GM11168 (cell line): Measurements from ENCODE around the gene TMEM237.

Experiments used
- in situ Hi-C: fragments of 300-500 bp; cut with MboI; formaldehyde crosslinking; loops from one replicate; pipeline ENCODE4 v1.12.0; 2022; ENCODE audit warnings: low sequenced_read_pairs; ENCODE audit not compliant: unreplicated experiment

The TMEM237 gene

GRCh38 chr2:201572846-201573508 is 70.3 kb downstream of the TMEM237 start:
- in situ Hi-C loops, result no loop called here
